Measurements from ENCODE around the gene OR1F1. TPM values are rescaled to one million over a fixed set of nuclear protein-coding genes. Genes with fewer than 3 reads are reported as not detected.

Gene OR1F1
- total and polyA plus RNA-seq, 9 of the 15 experiments (the other 6 are each of a cell fraction or from before 2014, with no cell fraction given): 0.15 to 0.61 (median 0.35) TPM; not detected in 3

DNA sequence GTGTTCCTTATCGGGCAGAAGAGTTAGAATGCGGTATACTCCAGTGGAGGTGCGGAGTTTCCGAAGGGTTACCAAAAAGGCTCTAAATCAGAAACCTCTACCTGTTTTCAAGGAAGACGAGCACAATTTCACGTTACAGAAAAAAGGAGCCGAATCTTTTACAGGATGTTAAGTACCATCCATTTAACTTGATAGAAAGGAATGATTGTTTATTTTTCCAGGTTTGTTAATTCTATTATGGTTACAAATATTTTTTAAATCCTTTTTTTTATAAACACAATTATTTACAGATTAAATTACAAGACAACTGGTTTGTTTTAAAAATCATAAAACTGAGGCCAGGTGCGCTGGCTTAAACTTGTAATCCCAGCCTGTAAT, 35.0 kb upstream of the OR1F1 start (continued):
- TF ChIP-seq, protein P1, sequence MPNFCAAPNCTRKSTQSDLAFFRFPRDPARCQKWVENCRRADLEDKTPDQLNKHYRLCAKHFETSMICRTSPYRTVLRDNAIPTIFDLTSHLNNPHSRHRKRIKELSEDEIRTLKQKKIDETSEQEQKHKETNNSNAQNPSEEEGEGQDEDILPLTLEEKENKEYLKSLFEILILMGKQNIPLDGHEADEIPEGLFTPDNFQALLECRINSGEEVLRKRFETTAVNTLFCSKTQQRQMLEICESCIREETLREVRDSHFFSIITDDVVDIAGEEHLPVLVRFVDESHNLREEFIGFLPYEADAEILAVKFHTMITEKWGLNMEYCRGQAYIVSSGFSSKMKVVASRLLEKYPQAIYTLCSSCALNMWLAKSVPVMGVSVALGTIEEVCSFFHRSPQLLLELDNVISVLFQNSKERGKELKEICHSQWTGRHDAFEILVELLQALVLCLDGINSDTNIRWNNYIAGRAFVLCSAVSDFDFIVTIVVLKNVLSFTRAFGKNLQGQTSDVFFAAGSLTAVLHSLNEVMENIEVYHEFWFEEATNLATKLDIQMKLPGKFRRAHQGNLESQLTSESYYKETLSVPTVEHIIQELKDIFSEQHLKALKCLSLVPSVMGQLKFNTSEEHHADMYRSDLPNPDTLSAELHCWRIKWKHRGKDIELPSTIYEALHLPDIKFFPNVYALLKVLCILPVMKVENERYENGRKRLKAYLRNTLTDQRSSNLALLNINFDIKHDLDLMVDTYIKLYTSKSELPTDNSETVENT (CRISPR knock-in tag; IDR thresholded peaks at IDR 0.05): no peak
- TF ChIP-seq MXI1 (IDR thresholded peaks at IDR 0.05; ENCODE audit: low read depth, low read length) (no peak), SUPT5H (IDR thresholded peaks at IDR 0.05) (no peak), ZNF431 (CRISPR knock-in tag; IDR thresholded peaks at IDR 0.05) (no peak), SIRT6 (IDR thresholded peaks at IDR 0.05; ENCODE audit: low read depth, low read length) (no peak), NR2F6 (CRISPR knock-in tag; IDR thresholded peaks at IDR 0.05) (no peak), TFAM (CRISPR knock-in tag; conservative IDR thresholded peaks at IDR 0.05) (no peak), ZNF224 (CRISPR knock-in tag; IDR thresholded peaks at IDR 0.05) (no peak), ZNF239 (CRISPR knock-in tag; IDR thresholded peaks at IDR 0.05) (no peak), MAFK (IDR thresholded peaks at IDR 0.05; ENCODE audit: low read length) (no peak), DMBX1 (CRISPR knock-in tag; IDR thresholded peaks at IDR 0.05; ENCODE audit: borderline replicate concordance) (no peak), NFATC3 (IDR thresholded peaks at IDR 0.05) (no peak), TAF1 (IDR thresholded peaks at IDR 0.05; ENCODE audit: control insufficient read depth, extremely low read depth, insufficient read depth, low read length, severe bottlenecking) (no peak), CBX5 (IDR thresholded peaks at IDR 0.05; ENCODE audit: borderline replicate concordance, low read depth) (no peak), HDAC8 (tag; IDR thresholded peaks at IDR 0.05) (no peak), ZFPM2 (CRISPR knock-in tag; IDR thresholded peaks at IDR 0.05) (0 out of 2 replicates have a peak, but pooled peaks have one; percentile 70), JUNB (CRISPR knock-in tag; conservative IDR thresholded peaks at IDR 0.05) (no peak), ZNF316 (IDR thresholded peaks at IDR 0.05) (no peak)
- TF ChIP-seq, protein P2, sequence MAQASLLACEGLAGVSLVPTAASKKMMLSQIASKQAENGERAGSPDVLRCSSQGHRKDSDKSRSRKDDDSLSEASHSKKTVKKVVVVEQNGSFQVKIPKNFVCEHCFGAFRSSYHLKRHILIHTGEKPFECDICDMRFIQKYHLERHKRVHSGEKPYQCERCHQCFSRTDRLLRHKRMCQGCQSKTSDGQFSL (CRISPR knock-in tag; IDR thresholded peaks at IDR 0.05): no peak
- TF ChIP-seq, protein P2 (tag; IDR thresholded peaks at IDR 0.05): no peak
- TF ChIP-seq, protein P3, sequence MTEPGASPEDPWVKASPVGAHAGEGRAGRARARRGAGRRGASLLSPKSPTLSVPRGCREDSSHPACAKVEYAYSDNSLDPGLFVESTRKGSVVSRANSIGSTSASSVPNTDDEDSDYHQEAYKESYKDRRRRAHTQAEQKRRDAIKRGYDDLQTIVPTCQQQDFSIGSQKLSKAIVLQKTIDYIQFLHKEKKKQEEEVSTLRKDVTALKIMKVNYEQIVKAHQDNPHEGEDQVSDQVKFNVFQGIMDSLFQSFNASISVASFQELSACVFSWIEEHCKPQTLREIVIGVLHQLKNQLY (CRISPR knock-in tag; conservative IDR thresholded peaks at IDR 0.05): no peak
- TF ChIP-seq, protein P4, sequence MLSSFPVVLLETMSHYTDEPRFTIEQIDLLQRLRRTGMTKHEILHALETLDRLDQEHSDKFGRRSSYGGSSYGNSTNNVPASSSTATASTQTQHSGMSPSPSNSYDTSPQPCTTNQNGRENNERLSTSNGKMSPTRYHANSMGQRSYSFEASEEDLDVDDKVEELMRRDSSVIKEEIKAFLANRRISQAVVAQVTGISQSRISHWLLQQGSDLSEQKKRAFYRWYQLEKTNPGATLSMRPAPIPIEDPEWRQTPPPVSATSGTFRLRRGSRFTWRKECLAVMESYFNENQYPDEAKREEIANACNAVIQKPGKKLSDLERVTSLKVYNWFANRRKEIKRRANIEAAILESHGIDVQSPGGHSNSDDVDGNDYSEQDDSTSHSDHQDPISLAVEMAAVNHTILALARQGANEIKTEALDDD (IDR thresholded peaks at IDR 0.05): 0 out of 2 replicates have a peak, but pooled peaks have one; percentile 56
- TF ChIP-seq, protein P5, sequence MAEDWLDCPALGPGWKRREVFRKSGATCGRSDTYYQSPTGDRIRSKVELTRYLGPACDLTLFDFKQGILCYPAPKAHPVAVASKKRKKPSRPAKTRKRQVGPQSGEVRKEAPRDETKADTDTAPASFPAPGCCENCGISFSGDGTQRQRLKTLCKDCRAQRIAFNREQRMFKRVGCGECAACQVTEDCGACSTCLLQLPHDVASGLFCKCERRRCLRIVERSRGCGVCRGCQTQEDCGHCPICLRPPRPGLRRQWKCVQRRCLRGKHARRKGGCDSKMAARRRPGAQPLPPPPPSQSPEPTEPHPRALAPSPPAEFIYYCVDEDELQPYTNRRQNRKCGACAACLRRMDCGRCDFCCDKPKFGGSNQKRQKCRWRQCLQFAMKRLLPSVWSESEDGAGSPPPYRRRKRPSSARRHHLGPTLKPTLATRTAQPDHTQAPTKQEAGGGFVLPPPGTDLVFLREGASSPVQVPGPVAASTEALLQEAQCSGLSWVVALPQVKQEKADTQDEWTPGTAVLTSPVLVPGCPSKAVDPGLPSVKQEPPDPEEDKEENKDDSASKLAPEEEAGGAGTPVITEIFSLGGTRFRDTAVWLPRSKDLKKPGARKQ (CRISPR knock-in tag; IDR thresholded peaks at IDR 0.05): no peak
- TF ChIP-seq, protein P6, sequence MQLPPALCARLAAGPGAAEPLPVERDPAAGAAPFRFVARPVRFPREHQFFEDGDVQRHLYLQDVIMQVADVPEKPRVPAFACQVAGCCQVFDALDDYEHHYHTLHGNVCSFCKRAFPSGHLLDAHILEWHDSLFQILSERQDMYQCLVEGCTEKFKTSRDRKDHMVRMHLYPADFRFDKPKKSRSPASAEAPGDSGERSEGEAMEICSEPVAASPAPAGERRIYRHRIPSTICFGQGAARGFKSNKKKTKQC (CRISPR knock-in tag; IDR thresholded peaks at IDR 0.05): no peak
